HG03558 (cell line): ENCODE measurements around the gene KLF12.
A peak's percentile ranks its signal among the peaks of the same experiment; 100 is the strongest.

Experiments used
- ATAC-seq: cut with Tn5 transposase; IDR thresholded peaks from one replicate; pipeline ENCODE4 v1.9.1; 2021; ENCODE audit warnings: moderate number of reproducible peaks; ENCODE audit not compliant: unreplicated experiment; ENCODE audit errors: extremely low read depth

The KLF12 gene

GRCh38 chr13:74134221-74134776 is at the start of gene KLF12:
Gene KLF12 (minus strand): TSS chr13:74134404.
- ATAC-seq = peak; percentile 38

DNA sequence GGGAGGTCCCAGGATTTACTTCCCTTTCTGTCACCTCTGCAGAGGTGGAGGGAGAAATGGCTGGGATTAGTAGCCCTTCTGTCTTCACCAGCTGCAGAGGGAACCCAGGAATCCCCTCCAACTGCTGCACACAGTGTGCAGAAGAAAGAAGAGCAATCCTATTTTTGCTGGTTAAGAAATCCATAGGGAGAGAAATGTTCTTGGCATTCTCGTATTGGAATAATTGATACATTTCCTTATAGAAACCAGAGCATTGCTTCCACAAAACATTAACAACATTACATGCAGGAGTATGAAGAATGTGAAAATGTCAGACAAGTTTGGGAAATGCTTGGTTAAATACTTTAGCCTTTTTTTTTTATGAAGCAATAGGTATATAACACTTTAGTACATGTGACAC is 48.3 kb upstream of the KLF12 start:
- no peak for ATAC-seq

DNA sequence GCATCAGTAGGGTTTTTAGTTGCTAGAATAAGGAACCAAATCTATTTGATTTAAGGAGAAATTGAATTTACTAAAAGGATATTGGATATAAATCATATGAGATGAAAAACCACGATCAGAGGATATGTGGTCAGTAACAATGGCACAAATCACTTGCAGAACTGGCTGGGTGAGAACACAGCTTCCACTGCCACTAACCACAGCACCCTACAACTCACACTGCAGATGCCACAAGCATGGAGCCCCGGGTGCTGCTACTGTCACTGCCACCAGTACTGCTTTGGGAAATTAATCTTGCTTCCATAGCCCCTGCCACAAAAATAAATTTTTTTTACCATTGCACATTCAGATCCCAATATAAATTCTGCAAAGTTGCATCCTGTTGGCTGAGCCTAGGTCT is 40.6 kb upstream of the KLF12 start:
- no peak for ATAC-seq

GRCh38 chr13:74173822-74174221 is 39.6 kb upstream of the KLF12 start:
- ATAC-seq = no peak

DNA sequence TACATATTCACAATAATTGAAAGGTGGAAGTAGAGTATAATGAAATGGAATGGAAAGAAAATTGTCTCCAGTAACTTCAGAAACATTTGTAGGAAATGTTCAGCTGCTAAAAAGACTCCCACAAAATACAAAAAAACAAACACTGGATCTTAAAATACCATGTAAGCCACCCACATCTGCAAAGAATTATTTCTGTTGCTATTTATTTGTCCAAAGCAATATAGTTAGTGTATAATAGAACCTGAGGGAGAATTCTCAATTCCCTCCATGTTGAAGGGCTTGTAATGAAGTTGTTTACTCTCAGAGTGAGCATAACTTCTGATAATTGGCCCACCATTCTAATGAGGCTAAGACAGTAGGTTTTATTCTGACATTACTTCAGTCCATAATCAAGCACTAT is 37.4 kb upstream of the KLF12 start:
- ATAC-seq = no peak

- no peak for ATAC-seq
These were observed 35.5 kb upstream of the KLF12 start for GRCh38 chr13:74169676-74170075.

DNA sequence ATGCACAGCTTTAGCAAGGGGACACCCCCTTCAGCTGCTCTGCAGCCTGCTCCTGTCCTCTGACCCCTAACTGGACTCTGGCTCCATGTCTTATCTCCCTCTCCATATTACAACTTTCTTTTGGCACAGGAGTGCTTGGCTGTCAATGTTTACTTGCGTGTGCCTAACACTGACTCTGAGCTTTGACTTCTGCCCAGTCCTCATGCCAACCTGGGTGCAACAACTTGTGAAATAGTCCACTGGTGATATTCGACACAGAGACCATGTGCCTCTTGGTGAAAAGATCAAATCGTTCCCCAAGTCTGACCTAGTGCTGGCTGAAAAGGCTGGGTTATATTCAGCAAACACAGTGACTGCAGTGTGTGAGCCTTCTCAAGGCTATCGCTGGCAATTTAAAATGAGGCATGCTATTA is 34.1 kb upstream of the KLF12 start:
- ATAC-seq = no peak

DNA sequence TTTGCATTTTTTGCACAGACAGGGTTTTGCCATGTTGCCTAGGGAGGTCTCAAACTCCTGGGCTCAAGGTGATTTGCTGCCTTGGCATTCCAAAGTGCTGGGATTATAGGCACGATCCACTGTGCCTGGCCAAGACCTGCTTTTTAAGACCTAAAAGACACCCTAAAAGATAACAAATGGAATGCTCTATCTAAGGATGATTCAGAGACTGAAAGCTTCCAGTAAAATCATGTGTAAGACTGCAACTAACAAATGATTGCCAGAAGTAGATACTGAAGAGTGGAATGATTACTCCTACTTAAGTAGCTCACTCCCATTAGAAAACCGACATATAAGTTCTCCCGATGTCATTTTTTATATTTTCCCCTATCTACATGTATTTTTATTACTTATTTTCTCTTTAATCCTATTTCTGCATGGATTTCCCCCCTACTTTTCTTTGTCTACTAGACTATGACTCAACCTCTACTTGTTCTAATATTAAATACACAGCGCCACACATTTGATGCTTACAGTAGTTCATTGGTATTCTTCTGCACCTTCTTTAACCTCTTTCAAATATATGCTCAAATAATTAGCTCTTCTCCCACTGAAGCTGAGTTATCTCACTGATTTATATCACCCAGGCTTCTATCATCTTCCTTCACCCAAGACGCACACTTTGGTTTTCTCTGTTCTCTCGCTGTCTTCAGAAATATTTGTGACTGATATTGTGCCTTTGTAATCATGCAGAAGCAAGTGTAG is 32.2 kb upstream of the KLF12 start:
- ATAC-seq = no peak

- ATAC-seq = no peak
These were observed 28.6 kb upstream of the KLF12 start for GRCh38 chr13:74162782-74163181.

- ATAC-seq = no peak
These were observed 27.9 kb upstream of the KLF12 start for GRCh38 chr13:74162135-74162534.

DNA sequence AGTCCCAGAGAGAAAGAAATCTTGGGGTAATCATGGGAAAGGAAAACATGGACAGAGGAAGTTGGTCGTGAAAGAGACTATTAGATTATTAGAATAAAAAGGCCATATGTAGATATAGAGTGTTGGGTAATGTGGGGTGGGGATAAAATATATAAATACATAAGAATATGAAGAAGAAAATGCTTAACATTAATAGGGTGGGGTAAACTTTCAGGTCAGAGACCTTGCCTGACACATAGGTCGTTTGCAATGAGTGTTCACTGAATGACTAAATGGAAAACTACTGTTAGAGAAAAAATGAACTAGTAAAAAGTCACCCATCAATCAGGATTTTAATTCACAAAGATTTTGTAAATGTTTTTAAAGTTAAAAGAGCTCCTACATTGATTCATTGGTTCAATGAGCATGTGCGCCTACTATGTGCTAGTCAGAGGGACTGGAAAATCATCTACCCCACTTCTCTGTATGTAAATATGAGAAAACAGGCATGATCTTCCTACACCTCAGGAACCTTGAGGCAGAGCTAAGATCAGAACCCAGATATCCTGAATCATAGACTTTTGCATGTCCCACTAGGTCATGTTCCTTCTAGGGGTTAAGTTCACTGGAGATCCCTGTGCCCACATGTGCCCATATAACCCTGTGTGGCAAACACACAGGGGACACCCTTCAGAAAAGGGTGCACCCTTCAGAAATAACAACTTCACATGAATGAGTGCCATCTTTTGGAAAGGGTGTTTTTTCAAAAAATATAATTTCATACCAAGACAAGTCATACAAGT is 24.6 kb upstream of the KLF12 start:
- no peak for ATAC-seq

- no peak for ATAC-seq
These were observed 23.8 kb upstream of the KLF12 start for GRCh38 chr13:74158028-74158427.

- ATAC-seq = no peak
These were observed 20.8 kb upstream of the KLF12 start for GRCh38 chr13:74154981-74155380.

GRCh38 chr13:74153316-74153715 is 19.1 kb upstream of the KLF12 start:
- ATAC-seq = no peak

- no peak for ATAC-seq
These were observed 17.7 kb upstream of the KLF12 start for GRCh38 chr13:74151859-74152258.

GRCh38 chr13:74148352-74148751 is 14.1 kb upstream of the KLF12 start:
- no peak for ATAC-seq

DNA sequence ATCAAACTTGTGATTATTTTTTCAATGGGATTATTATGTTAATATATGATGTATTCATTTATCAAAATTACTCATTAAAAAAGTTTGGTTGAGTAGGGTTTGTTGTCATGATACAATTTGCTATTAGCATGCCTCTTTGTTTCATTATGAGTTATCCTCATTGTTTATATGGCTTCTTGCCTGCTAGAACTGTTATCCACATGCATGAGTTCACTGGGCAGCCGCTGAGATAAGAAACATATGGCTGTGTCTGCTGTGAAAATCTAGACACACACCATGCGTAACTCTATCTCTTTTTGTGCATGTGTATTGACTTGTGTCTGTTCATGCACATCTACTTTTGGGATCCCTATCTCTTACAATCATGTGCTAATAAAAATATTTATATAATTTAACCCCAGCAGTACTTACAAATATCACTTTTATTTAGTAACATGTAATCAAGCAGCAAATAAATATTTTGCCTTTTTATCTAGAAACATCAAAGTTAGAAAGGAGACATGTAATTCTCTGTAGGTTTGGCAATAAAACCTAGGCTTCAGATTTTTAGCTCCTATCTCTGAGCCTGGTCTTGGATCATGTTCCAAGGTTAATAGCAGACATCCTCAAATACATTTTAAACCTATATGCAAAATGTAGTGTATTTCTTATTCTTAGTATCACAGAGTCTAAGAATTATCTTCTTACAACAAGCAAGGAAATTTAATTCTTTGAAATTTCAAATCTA is 11.2 kb upstream of the KLF12 start:
- no peak for ATAC-seq

- no peak for ATAC-seq
These were observed 10.1 kb upstream of the KLF12 start for GRCh38 chr13:74144269-74144668.

- no peak for ATAC-seq
These were observed 8.1 kb upstream of the KLF12 start for GRCh38 chr13:74142257-74142656.

DNA sequence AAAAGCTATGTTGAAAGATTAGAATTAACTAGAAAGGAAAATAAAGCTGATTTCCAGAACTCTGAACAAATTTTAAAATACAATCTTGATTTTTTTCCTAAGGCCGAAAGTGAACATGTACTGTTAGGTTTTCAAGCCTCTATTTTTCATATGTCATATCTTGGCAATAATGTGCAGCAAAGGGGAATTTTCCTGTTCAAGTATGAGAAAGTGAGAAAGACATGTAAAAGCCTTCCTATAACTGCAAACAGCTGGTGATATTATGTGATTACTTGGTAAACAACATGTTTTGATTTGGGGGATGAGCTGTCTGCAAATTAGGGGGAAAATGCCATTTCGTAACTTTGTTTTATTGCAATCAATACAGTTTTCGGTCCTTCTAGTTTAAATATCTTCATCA is 4.0 kb upstream of the KLF12 start:
- no peak for ATAC-seq
